Measurements from ENCODE around the gene DNAH9. TPM values are rescaled to one million over a fixed set of nuclear protein-coding genes. Genes with fewer than 3 reads are reported as not detected.
A peak's percentile ranks its signal among the peaks of the same experiment; 100 is the strongest.

The DNAH9 gene
- total and polyA plus RNA-seq, 9 donors = 0.18 to 0.94 (median 0.52) TPM

DNA sequence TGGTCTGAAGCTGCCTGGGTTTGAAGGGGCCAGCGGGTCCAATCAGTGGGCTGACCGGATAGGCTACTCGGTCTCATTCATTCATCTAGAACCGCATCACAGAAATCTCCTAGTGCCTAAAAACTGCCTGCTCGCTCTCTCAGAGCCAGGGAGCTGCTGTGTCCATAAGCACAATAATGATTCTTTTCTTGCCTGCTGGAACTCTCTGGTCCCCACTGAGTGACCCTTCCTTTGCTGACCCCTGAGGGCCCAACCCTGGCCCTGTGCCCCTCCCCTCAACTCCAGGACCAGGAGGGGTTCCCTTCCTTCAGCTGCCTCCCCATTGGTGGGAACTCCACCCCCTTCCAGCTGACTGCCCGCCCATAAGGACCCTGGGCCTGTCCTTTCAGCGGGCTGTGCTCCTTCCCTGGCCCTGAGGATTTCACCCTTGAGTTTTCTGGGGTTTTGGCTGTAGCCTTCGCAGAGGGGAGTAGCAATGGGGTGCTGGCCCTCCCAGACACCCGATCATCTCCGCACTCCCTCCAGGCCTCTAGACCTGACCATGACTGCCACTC is 39.5 kb upstream of the DNAH9 start:
- no peaks in the 10 kb centered on the region for H3K9me3 ChIP-seq (replicated peaks; ENCODE audit: control insufficient read depth, low read depth, low read length)
- H3K4me1 ChIP-seq (ENCODE audit: control insufficient read depth, insufficient read depth, low read length) = peaks cover 8% of the 10 kb centered on the region
- DNase-seq = no peak
- H3K27ac ChIP-seq (ENCODE audit: low read length) = no peak overlapping the region
- H3K27me3 ChIP-seq (ENCODE audit: control insufficient read depth, insufficient read depth, low read length) = peaks cover 13% of the 10 kb centered on the region
- H3K4me3 ChIP-seq (ENCODE audit: low read length) = no peak overlapping the region
- 95% methylated on average over 8 of the region's 10 CpGs for WGBS (ENCODE audit: insufficient coverage)
- no peaks in the 10 kb centered on the region for H3K36me3 ChIP-seq (ENCODE audit: control insufficient read depth, insufficient read depth, low read length)

DNA sequence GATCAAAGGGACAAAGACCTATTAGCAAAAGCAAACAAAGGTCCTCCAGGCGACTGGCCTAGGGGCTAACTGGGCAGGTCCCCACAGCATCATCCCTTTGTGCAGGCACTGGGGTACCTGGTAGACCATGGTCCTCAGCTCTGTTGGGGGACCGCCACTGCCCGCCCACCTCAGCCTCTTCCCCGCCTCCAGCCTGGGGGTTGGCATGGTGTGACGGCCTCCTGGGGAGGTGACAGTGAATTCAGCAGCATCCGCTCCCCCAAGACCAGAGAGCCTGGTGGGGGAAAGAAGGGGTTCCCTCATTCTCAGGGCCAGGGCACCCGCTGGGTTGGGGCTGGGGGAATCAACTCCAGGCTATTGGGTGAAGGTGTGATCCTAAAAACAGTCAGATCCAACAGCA is 38.7 kb upstream of the DNAH9 start:
- Histone ChIP-seq H3K27me3 (ENCODE audit: control insufficient read depth, insufficient read depth, low read length) (peaks cover 13% of the 10 kb centered on the region), H3K36me3 (ENCODE audit: control insufficient read depth, insufficient read depth, low read length) (no peaks in the 10 kb centered on the region), H3K9me3 (replicated peaks; ENCODE audit: control insufficient read depth, low read depth, low read length) (no peaks in the 10 kb centered on the region), H3K4me3 (ENCODE audit: low read length) (no peak overlapping the region), H3K4me1 (ENCODE audit: control insufficient read depth, insufficient read depth, low read length) (peaks cover 8% of the 10 kb centered on the region), H3K27ac (ENCODE audit: low read length) (no peak overlapping the region)
- 90% methylated on average over 6 of the region's 7 CpGs for WGBS (ENCODE audit: insufficient coverage)
- no peak for DNase-seq

DNA sequence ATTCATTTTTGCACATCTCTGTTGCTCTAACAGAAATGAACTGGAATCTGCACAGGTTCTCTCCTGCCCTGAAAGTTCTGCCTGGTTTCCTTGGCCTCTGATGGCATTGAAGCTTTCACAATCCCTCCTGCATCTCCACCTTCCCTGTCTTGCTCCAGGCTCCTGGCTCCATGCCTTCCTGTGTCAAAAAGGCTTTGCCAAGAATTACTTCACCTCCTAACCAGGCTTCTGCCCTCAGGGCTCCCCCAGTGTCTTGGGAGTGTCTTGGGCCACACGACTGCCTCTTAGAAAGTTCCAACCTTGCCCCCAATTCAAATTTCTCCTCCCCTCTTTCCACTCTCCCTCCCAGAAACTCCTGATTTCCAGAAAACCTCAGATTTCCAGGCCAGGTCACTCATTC is 37.0 kb upstream of the DNAH9 start:
- no peaks in the 10 kb centered on the region for H3K9me3 ChIP-seq (replicated peaks; ENCODE audit: control insufficient read depth, low read depth, low read length)
- 89% methylated on average over 1 of the region's 1 CpG for WGBS (ENCODE audit: insufficient coverage)
- H3K4me1 ChIP-seq (ENCODE audit: control insufficient read depth, insufficient read depth, low read length) = peaks cover 8% of the 10 kb centered on the region
- no peaks in the 10 kb centered on the region for H3K36me3 ChIP-seq (ENCODE audit: control insufficient read depth, insufficient read depth, low read length)
- no peak overlapping the region for H3K4me3 ChIP-seq (ENCODE audit: low read length)
- DNase-seq = no peak
- peaks cover 10% of the 10 kb centered on the region for H3K27me3 ChIP-seq (ENCODE audit: control insufficient read depth, insufficient read depth, low read length)
- no peak overlapping the region for H3K27ac ChIP-seq (ENCODE audit: low read length)

DNA sequence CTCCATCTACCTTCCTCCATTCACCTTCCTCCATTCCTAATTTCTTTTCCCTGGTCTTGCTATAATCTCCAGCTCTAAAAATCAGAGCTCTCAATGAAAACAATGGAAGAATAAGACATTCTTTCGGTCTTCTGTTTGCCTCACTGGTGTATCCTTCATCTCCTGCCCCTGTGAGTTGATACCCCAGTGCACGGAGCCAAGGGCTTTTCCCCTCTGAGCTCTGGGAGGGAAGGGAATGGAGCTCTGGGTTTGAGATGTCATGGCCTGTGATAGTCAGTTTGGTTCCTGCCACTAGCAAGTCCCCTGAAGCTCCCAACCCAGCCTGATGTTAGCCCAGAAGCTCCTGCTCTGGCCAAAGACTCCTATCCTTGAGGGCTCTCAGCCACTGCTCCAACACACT is 36.6 kb upstream of the DNAH9 start:
- Histone ChIP-seq H3K4me1 (ENCODE audit: control insufficient read depth, insufficient read depth, low read length) (peaks cover 8% of the 10 kb centered on the region), H3K4me3 (ENCODE audit: low read length) (no peak overlapping the region), H3K27ac (ENCODE audit: low read length) (no peak overlapping the region), H3K36me3 (ENCODE audit: control insufficient read depth, insufficient read depth, low read length) (no peaks in the 10 kb centered on the region), H3K9me3 (replicated peaks; ENCODE audit: control insufficient read depth, low read depth, low read length) (no peaks in the 10 kb centered on the region), H3K27me3 (ENCODE audit: control insufficient read depth, insufficient read depth, low read length) (peaks cover 9% of the 10 kb centered on the region)
- WGBS (ENCODE audit: insufficient coverage) = 100% methylated on average over 2 of the region's 2 CpGs
- no peak for DNase-seq

DNA sequence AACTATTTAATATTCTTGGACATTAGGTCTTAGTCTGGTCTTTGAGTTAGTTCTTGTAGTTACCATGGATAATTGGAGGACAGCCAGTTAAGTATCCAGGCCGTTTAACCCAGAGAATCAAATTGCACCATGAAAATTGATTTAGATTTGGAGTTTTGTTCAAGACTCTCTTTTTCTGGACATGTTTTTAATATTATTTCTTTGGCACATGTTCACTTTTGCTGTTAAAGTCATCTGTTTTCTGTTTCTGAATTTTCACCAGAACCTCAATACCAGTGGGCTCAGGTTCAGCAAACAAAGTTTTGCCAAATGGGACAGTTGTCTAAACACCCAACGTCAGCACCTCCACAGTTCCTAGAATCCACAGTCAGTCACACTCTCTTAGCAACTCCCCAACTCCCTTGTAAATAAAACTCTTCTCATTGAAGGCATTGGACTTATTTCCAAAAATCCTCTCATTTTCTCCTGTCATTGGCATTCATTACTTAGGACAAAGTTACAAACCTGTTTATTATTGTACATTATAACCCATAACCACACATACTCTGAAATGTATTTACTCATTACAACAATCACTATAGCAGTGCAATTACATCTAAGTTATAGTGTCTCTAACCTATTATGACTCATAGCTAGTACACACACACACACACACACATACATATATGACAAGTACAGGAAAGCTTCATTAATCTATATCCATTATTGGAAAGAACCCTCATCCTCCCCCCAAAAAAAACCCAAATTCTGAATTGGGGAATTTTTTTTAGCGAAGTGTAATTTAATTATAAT is 33.5 kb upstream of the DNAH9 start:
- peak overlapping the region; percentile 57 for H3K27ac ChIP-seq (ENCODE audit: low read length)
- WGBS (ENCODE audit: insufficient coverage) = 31% methylated on average over 1 of the region's 3 CpGs
- no peaks in the 10 kb centered on the region for H3K9me3 ChIP-seq (replicated peaks; ENCODE audit: control insufficient read depth, low read depth, low read length)
- no peak overlapping the region for H3K4me3 ChIP-seq (ENCODE audit: low read length)
- peaks cover 6% of the 10 kb centered on the region for H3K27me3 ChIP-seq (ENCODE audit: control insufficient read depth, insufficient read depth, low read length)
- DNase-seq = peak; percentile 99
- no peaks in the 10 kb centered on the region for H3K36me3 ChIP-seq (ENCODE audit: control insufficient read depth, insufficient read depth, low read length)
- H3K4me1 ChIP-seq (ENCODE audit: control insufficient read depth, insufficient read depth, low read length) = peaks cover 3% of the 10 kb centered on the region

DNA sequence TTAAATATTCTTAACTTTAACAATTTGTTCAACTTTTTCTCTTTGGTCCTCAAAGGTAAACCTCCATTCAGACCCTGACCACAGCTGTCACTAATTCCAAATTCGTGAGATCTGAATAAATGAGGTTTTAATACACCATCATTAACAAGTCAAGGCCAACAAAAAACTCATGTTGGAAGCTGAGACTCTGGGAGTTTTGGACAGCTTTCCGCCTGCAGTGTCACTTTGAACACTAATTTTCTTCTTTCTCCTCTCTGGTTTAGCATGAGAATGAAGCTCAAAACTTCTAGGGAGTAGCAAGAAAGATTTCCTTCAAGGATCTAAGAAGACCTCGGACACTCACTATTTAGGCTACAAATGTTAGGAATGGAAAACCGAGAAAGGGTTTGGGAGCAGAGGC is 32.7 kb upstream of the DNAH9 start:
- H3K36me3 ChIP-seq (ENCODE audit: control insufficient read depth, insufficient read depth, low read length) = no peaks in the 10 kb centered on the region
- H3K4me3 ChIP-seq (ENCODE audit: low read length) = no peak overlapping the region
- peaks cover 3% of the 10 kb centered on the region for H3K4me1 ChIP-seq (ENCODE audit: control insufficient read depth, insufficient read depth, low read length)
- peak; percentile 36 for DNase-seq
- no peak overlapping the region for H3K27ac ChIP-seq (ENCODE audit: low read length)
- peaks cover 6% of the 10 kb centered on the region for H3K27me3 ChIP-seq (ENCODE audit: control insufficient read depth, insufficient read depth, low read length)
- no peaks in the 10 kb centered on the region for H3K9me3 ChIP-seq (replicated peaks; ENCODE audit: control insufficient read depth, low read depth, low read length)
- no CpG with 5 or more reads among the region's 4 CpGs for WGBS (ENCODE audit: insufficient coverage)

DNA sequence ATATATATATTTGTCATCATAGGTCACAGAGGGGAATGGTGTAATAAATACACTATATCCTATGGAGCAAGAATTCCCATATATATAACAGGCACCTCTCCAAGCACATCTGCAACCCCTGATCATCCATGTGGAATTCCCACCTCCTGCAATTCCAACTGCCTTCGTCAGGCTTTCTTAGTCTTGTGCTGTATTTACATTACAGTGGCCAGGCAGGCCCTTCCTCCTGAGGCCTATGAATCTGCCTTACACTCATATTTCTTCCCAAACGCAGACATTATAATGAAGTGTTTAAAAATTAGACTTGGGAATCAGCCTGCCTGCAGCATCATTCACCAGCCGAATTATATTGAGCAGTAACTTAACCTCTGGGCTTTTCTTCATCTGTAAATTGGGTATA is 19.3 kb upstream of the DNAH9 start:
- Histone ChIP-seq H3K9me3 (replicated peaks; ENCODE audit: control insufficient read depth, low read depth, low read length) (no peaks in the 10 kb centered on the region), H3K27ac (ENCODE audit: low read length) (no peak overlapping the region), H3K36me3 (ENCODE audit: control insufficient read depth, insufficient read depth, low read length) (no peaks in the 10 kb centered on the region), H3K4me1 (ENCODE audit: control insufficient read depth, insufficient read depth, low read length) (no peaks in the 10 kb centered on the region), H3K27me3 (ENCODE audit: control insufficient read depth, insufficient read depth, low read length) (no peaks in the 10 kb centered on the region), H3K4me3 (ENCODE audit: low read length) (no peak overlapping the region)
- no CpG with 5 or more reads among the region's 3 CpGs for WGBS (ENCODE audit: insufficient coverage)
- DNase-seq = peak; percentile 92

DNA sequence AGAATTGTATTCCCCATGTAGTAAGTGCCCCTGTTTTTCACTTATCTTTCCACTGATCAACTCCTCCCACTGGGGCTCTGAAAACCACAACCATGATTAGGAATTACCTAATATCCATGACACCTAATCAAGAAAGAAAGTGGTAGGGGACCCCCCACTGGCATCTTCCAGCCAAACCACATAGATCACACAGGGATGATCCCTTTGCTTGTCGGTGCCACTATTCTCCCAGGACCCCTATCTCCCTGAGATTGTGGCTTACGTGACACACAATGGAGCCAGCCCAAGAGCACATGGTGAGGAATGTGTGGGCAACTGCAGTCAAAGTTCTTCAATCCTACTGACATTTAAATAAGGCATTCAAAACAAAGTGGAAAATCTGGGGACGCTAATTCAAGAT is 17.6 kb upstream of the DNAH9 start:
- DNase-seq = no peak
- Histone ChIP-seq H3K27me3 (ENCODE audit: control insufficient read depth, insufficient read depth, low read length) (no peaks in the 10 kb centered on the region), H3K36me3 (ENCODE audit: control insufficient read depth, insufficient read depth, low read length) (no peaks in the 10 kb centered on the region), H3K4me3 (ENCODE audit: low read length) (no peak overlapping the region), H3K27ac (ENCODE audit: low read length) (no peak overlapping the region), H3K4me1 (ENCODE audit: control insufficient read depth, insufficient read depth, low read length) (no peaks in the 10 kb centered on the region), H3K9me3 (replicated peaks; ENCODE audit: control insufficient read depth, low read depth, low read length) (no peaks in the 10 kb centered on the region)
- WGBS (ENCODE audit: insufficient coverage) = 86% methylated on average over 1 of the region's 3 CpGs

DNA sequence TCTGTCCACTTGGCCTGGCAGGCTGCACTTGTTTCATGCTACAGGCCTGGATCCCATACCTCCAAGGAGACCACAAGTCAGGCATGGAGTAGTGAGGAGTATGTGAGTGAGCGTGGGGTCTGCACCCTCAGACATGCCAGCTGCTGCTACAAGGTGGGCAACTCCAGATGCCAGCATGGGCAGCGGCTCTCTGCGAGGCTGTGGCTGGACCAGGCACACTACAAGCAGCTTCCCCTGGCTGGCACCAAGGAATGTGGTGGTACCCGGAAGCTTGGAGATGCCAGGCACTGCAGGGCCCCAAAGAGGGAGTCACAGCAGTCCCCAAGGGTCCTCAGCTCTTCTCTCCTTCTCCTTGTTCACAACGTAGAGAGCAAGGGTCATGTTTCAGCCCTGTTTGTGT is 16.1 kb upstream of the DNAH9 start:
- no peaks in the 10 kb centered on the region for H3K4me1 ChIP-seq (ENCODE audit: control insufficient read depth, insufficient read depth, low read length)

DNA sequence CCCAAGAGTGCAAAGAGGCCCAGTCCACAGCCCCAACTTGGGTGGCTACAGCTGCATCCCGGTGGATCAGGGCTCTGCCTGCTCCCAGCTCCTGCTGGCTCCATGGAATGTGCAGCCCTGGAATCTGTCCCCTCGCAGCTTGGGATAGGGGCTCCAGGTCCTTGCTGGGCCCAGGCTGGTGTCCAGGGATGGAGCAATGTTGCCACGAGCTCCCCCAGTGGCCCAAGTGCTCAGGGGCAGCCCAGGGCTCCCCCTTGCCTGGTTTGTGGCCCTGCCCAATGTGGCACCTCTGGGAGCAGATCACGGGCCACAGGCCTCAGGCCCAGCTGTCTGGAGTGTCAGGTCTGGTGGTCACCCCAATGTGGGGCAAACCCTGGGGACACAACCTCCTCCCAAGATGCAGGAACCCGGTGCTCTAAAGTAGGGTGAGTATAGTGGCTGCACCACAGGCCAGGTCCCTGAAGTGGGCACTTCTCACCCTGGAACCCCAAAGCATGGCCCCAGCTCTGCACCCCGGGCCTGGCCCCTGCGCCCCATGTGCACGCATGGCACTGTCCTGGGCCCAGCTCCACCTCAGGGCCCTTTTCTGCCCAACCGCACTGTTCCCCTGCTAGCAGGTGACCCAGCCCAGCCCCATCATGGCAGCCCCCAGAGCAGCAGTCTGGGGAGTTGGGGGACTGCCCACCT is 14.8 kb upstream of the DNAH9 start:
- Histone ChIP-seq H3K4me3 (ENCODE audit: low read length) (no peak overlapping the region), H3K27me3 (ENCODE audit: control insufficient read depth, insufficient read depth, low read length) (no peaks in the 10 kb centered on the region), H3K9me3 (replicated peaks; ENCODE audit: control insufficient read depth, low read depth, low read length) (no peaks in the 10 kb centered on the region), H3K4me1 (ENCODE audit: control insufficient read depth, insufficient read depth, low read length) (no peaks in the 10 kb centered on the region), H3K27ac (ENCODE audit: low read length) (no peak overlapping the region), H3K36me3 (ENCODE audit: control insufficient read depth, insufficient read depth, low read length) (no peaks in the 10 kb centered on the region)
- DNase-seq = no peak
- WGBS (ENCODE audit: insufficient coverage) = 92% methylated on average over 5 of the region's 9 CpGs

More for the DNA sequence above, 16.1 kb upstream of the DNAH9 start:
- Histone ChIP-seq H3K36me3 (ENCODE audit: control insufficient read depth, insufficient read depth, low read length) (no peaks in the 10 kb centered on the region), H3K27ac (ENCODE audit: low read length) (no peak overlapping the region), H3K27me3 (ENCODE audit: control insufficient read depth, insufficient read depth, low read length) (no peaks in the 10 kb centered on the region), H3K4me3 (ENCODE audit: low read length) (no peak overlapping the region), H3K9me3 (replicated peaks; ENCODE audit: control insufficient read depth, low read depth, low read length) (no peaks in the 10 kb centered on the region)
- 96% methylated on average over 3 of the region's 5 CpGs for WGBS (ENCODE audit: insufficient coverage)
- no peak for DNase-seq
